K562 (cell line): Measurements from ENCODE around the gene UGT1A10. TPM values are rescaled to one million over a fixed set of nuclear protein-coding genes. Genes with fewer than 3 reads are reported as not detected.

Experiments used
- ATAC-seq: fragments of 200-7000 bp; cut with Tn5 transposase; 3 replicates; pipeline ENCODE4 v1.9.1; 2020; ENCODE audit warnings: moderate library complexity
- BruUV-seq: library from RNA; stranded (reverse); fragments of 400-500 nt; replicated peaks from 2 replicates; lab custom pipeline; 2021; lab: Mats Ljungman, UMichigan
- CTCF ChIA-PET: fragments of 300-600 bp; formaldehyde crosslinking; extraction: SDS; loops from one replicate; lab custom pipeline; 2021; ENCODE audit warnings: low intra/inter-chr PET ratio; lab: Yijun Ruan, JAX
- POLR2A ChIA-PET: fragments of 300-600, 350-650 bp; sonication (Branson Sonifier 250); formaldehyde crosslinking; extraction: SDS; loops from one replicate; lab custom pipeline; 2021; ENCODE audit warnings: antibody characterized with exemption, inconsistent platforms; lab: Yijun Ruan, JAX
- DNase-seq, 4 experiments: peaks; one replicate each; pipeline versions ENCODE4 v3.0.0 to v3.0.0-alpha.2; 2011 to 2018; ENCODE audit warnings: low spot score in 3 of 4, mixed read lengths in 3 of 4; ENCODE audit errors: extremely low read depth in 1 of 4
- FAIRE-seq: peaks from 2 replicates; lab custom pipeline; 2011; peaks lifted over from hg19 to GRCh38; lab: Jason Lieb, UNC
- H2AFZ ChIP-seq: 2 replicates; pipeline ENCODE4 v1.6.0; 2011; ENCODE audit warnings: low read depth, low read length, control low read depth, inconsistent platforms
- H3K27ac ChIP-seq: fragments of 200-600 bp; 3 replicates; pipeline ENCODE4 v1.8.0; 2011; ENCODE audit warnings: low read depth, mild to moderate bottlenecking, control low read depth, inconsistent platforms, low read length, moderate library complexity, mixed read lengths; ENCODE audit errors: extremely low read depth
- H3K27me3 ChIP-seq, 2 experiments: fragments of 300-600 bp in 1 of 2; 2 replicates in 1 of 2; 3 replicates in 1 of 2; pipeline versions ENCODE4 v1.6.0 to v1.8.0; 2011; ENCODE audit warnings: inconsistent platforms in 2 of 2, low read length in 2 of 2, mild to moderate bottlenecking in 1 of 2, mixed read lengths in 1 of 2, moderate library complexity in 1 of 2; ENCODE audit not compliant: control insufficient read depth in 2 of 2, insufficient read depth in 2 of 2
- H3K36me3 ChIP-seq: fragments of 300-600 bp; 3 replicates; pipeline ENCODE4 v1.8.0; 2011; ENCODE audit warnings: mild to moderate bottlenecking, low read length, inconsistent platforms; ENCODE audit not compliant: control insufficient read depth, insufficient read depth
- H3K4me1 ChIP-seq, 2 experiments: fragments of 200-600 bp in 1 of 2; replicated peaks in 1 of 2; 2 replicates in 1 of 2; 3 replicates in 1 of 2; pipeline versions ENCODE4 v1.5.1 to v1.8.0; 2011; ENCODE audit warnings: inconsistent platforms in 2 of 2, low read length in 2 of 2, mild to moderate bottlenecking in 1 of 2, mixed read lengths in 1 of 2, moderate library complexity in 1 of 2; ENCODE audit not compliant: control insufficient read depth in 2 of 2, insufficient read depth in 2 of 2
- H3K4me2 ChIP-seq: 2 replicates; pipeline ENCODE4 v1.6.1; 2011; ENCODE audit warnings: low read length, control low read depth, inconsistent platforms, mixed read lengths; ENCODE audit not compliant: insufficient read depth
- H3K4me3 ChIP-seq: fragments of 200-600 bp; sonication (generic), shearing (Covaris generic); 2 replicates; pipeline ENCODE4 v1.5.1; 2016; ENCODE audit warnings: control low read depth, inconsistent platforms
- H3K79me2 ChIP-seq: fragments of 200-600 bp; 3 replicates; pipeline ENCODE4 v1.8.0; 2011; ENCODE audit warnings: low read length, inconsistent platforms; ENCODE audit not compliant: control insufficient read depth, insufficient read depth
- H3K9ac ChIP-seq, 2 experiments: 2 replicates each; pipeline versions ENCODE4 v1.6.0 to v1.6.1; 2011; ENCODE audit warnings: low read depth in 2 of 2, low read length in 2 of 2, control low read depth in 1 of 2, inconsistent platforms in 1 of 2, mild to moderate bottlenecking in 1 of 2, mixed read lengths in 1 of 2; ENCODE audit not compliant: insufficient read depth in 1 of 2
- H3K9me1 ChIP-seq: one replicate; pipeline ENCODE4 v1.6.0; 2011; ENCODE audit warnings: inconsistent platforms, mild to moderate bottlenecking, low read length, moderate library complexity; ENCODE audit not compliant: control insufficient read depth, insufficient read depth
- H3K9me3 ChIP-seq: replicated peaks from 2 replicates; pipeline ENCODE4 v1.5.1; 2011; ENCODE audit warnings: low read depth, low read length, inconsistent platforms; ENCODE audit not compliant: control insufficient read depth, insufficient read depth
- H4K20me1 ChIP-seq: replicated peaks from 2 replicates; pipeline ENCODE4 v1.6.1; 2011; ENCODE audit warnings: low read length, inconsistent platforms, mixed read lengths; ENCODE audit not compliant: control insufficient read depth, insufficient read depth
- BRF1 ChIP-seq: IDR thresholded peaks from 3 replicates; pipeline ENCODE4 v1.6.1; 2011; ENCODE audit warnings: borderline replicate concordance, mild to moderate bottlenecking; ENCODE audit not compliant: insufficient read length; ENCODE audit errors: extremely low read depth
- CREB3 ChIP-seq: fragments of 450-650 bp; conservative IDR thresholded peaks from 2 replicates; pipeline ENCODE4 v1.6.1; 2016; ENCODE audit warnings: missing genetic modification characterization, low read depth, mild to moderate bottlenecking, missing compliant biosample characterization, moderate library complexity
- HOMEZ ChIP-seq: fragments of 250-450 bp; sonication (Bioruptor Pico); IDR thresholded peaks from 2 replicates; pipeline ENCODE4 v1.4.0; 2020; ENCODE audit warnings: mild to moderate bottlenecking, moderate library complexity
- MYNN ChIP-seq, 2 experiments: sonication (generic); formaldehyde crosslinking in 1 of 2; IDR thresholded peaks; 2 replicates each; pipeline versions ENCODE4 v1.5.0 to v1.6.1; 2016 to 2020; ENCODE audit warnings: antibody characterized with exemption in 1 of 2, missing genetic modification reagents in 1 of 2
- NR1H2 ChIP-seq: sonication (generic); formaldehyde crosslinking; IDR thresholded peaks from 2 replicates; pipeline ENCODE4 v1.4.0; 2020; ENCODE audit warnings: mild to moderate bottlenecking, missing genetic modification reagents
- NUFIP1 ChIP-seq: fragments of 450-650 bp; IDR thresholded peaks from 2 replicates; pipeline ENCODE4 v1.6.1; 2018; ENCODE audit not compliant: partially characterized antibody
- PYGO2 ChIP-seq: fragments of 450-650 bp; IDR thresholded peaks from 2 replicates; pipeline ENCODE4 v1.6.1; 2016; ENCODE audit warnings: mild to moderate bottlenecking, missing genetic modification characterization, moderate library complexity, missing compliant biosample characterization
- SIN3B ChIP-seq: fragments of 450-650 bp; IDR thresholded peaks from 2 replicates; pipeline ENCODE4 v1.6.1; 2017; ENCODE audit warnings: low read depth, mild to moderate bottlenecking, moderate library complexity
- TAF1 ChIP-seq: IDR thresholded peaks from 2 replicates; pipeline ENCODE4 v1.6.1; 2011; ENCODE audit warnings: mild to moderate bottlenecking, low read length, moderate library complexity; ENCODE audit not compliant: insufficient read depth, control insufficient read depth, severe bottlenecking; ENCODE audit errors: extremely low read depth
- TAF7 ChIP-seq: fragments of 450-650 bp; IDR thresholded peaks from 2 replicates; pipeline ENCODE4 v1.6.1; 2016; ENCODE audit warnings: missing genetic modification characterization, missing compliant biosample characterization
- UBTF ChIP-seq, 2 experiments: IDR thresholded peaks; 2 replicates each; pipeline ENCODE4 v1.6.1; 2012; ENCODE audit warnings: improper control_type of control experiment in 2 of 2, low read depth in 2 of 2, low read length in 2 of 2, borderline replicate concordance in 1 of 2
- ZBTB49 ChIP-seq: sonication (generic); formaldehyde crosslinking; IDR thresholded peaks from 2 replicates; pipeline ENCODE4 v1.8.0; 2022; ENCODE audit warnings: missing genetic modification reagents, mild to moderate bottlenecking, borderline replicate concordance
- ZFX ChIP-seq: sonication (generic); formaldehyde crosslinking; IDR thresholded peaks from 2 replicates; pipeline ENCODE4 v1.8.0; 2022; ENCODE audit warnings: mild to moderate bottlenecking, missing genetic modification reagents, moderate library complexity
- ZNF239 ChIP-seq: fragments of 250-450 bp; sonication (Bioruptor Pico); IDR thresholded peaks from 2 replicates; pipeline ENCODE4 v1.4.0; 2020; ENCODE audit warnings: mild to moderate bottlenecking
- ZNF324 ChIP-seq: fragments of 250-450 bp; sonication (Bioruptor Pico); IDR thresholded peaks from 2 replicates; pipeline ENCODE4 v1.4.0; 2020; ENCODE audit warnings: mild to moderate bottlenecking
- WGBS: fragments of 100-300 bp; shearing (Covaris generic); methylation state at CpG from one replicate; pipeline ENCODE4 v1.1.6; 2016; ENCODE audit warnings: low coverage, mixed read lengths; ENCODE audit not compliant: insufficient coverage; ENCODE audit errors: missing lambda C conversion rate; 5-methylcytosine and 5-hydroxymethylcytosine counted together
- in situ Hi-C: fragments of 300-500 bp; cut with MboI; formaldehyde crosslinking; loops from 4 replicates; pipeline ENCODE4 v1.15.0; 2018; ENCODE audit warnings: inconsistent platforms, mixed read lengths
- intact Hi-C: fragments of 100-400 bp; cut with micrococcal nuclease; formaldehyde crosslinking; loops from 2 replicates; pipeline ENCODE4 v1.14.2; 2022
- polyA plus RNA-seq, 8 experiments: library from polyadenylated mRNA; depleted of rRNA in 4 of 8; stranded (reverse) in 5 of 8; unstranded in 3 of 8; fragments of >200 nt; fragmentation: Nextera tagmentation in 2 of 8; fragmentation: Illumina TruSeq in 1 of 8; extraction: Ambion mirVana in 2 of 8; extraction: Trizol in 1 of 8; gene quantifications; 2 replicates each; pipeline versions ENCODE4 v1.2.1 to v1.2.3, GENCODE V29; 2011 to 2014; ENCODE audit warnings: inconsistent platforms in 1 of 8, missing spikeins in 1 of 8
- total RNA-seq, 7 experiments: library from RNA; depleted of rRNA in 6 of 7; stranded (reverse); fragments of >200 nt in 6 of 7; fragmentation: Illumina TruSeq in 2 of 7; extraction: Trizol in 2 of 7; gene quantifications; 2 replicates each; pipeline versions ENCODE4 v1.2.1 to v1.2.3, GENCODE V29; 2011 to 2021; ENCODE audit warnings: low replicate concordance in 1 of 7

UGT1A10 gene
- total and polyA plus RNA-seq, 9 of the 15 experiments (the other 6 are each of a cell fraction or from before 2014, with no cell fraction given): not detected

- ChIA-PET POLR2A (no interaction called here), CTCF (no interaction called here)
- H3K4me2 ChIP-seq: no peak overlapping the region
- no peaks in the 10 kb centered on the region for H3K79me2 ChIP-seq
- in situ Hi-C loops: no loop called here
- H3K9me1 ChIP-seq: no peaks in the 10 kb centered on the region
- H3K36me3 ChIP-seq: no peaks in the 10 kb centered on the region
- no peak overlapping the region for H3K4me3 ChIP-seq
- no TSS peak for BruUV-seq
- H3K9ac ChIP-seq: no peak overlapping the region
- no peak for DNase-seq
- FAIRE-seq: no peak
- H4K20me1 ChIP-seq: no peaks in the 10 kb centered on the region
- no peaks in the 10 kb centered on the region for H3K4me1 ChIP-seq
- H2AFZ ChIP-seq: no peak overlapping the region
- H3K9me3 ChIP-seq: no peaks in the 10 kb centered on the region
- no peak overlapping the region for H3K27ac ChIP-seq
- peaks cover 0 to 4% of the 10 kb centered on the region in 2 experiments; a peak in 1 of 5 replicates for H3K27me3 ChIP-seq
- WGBS: 14% methylated on average over 4 of the region's 4 CpGs
- no peak for ATAC-seq
- intact Hi-C loops: no loop called here
- TF ChIP-seq NUFIP1 (no peak), TAF7 (tag) (no peak), ZNF324 (CRISPR knock-in tag) (no peak), TAF1 (no peak), ZFX (no peak), HOMEZ (CRISPR knock-in tag) (no peak), PYGO2 (no peak), ZNF239 (CRISPR knock-in tag) (no peak), UBTF (IDR thresholded peaks at IDR 0.05; ENCODE audit: borderline replicate concordance in 1 of 2, low read depth in 2 of 2, low read length in 2 of 2) (no peak), MYNN (IDR thresholded peaks at IDR 0.05) (no peak), MYNN (CRISPR knock-in tag; IDR thresholded peaks at IDR 0.05) (no peak), NR1H2 (CRISPR knock-in tag) (no peak), SIN3B (no peak), BRF1 (no peak), CREB3 (tag) (no peak), ZBTB49 (CRISPR knock-in tag) (no peak)
These were observed 69.8 kb downstream of the UGT1A10 start for GRCh38 chr2:233705911-233706506.
